ENCODE data around the gene SLC17A7. TPM values are rescaled to one million over a fixed set of nuclear protein-coding genes. Genes with fewer than 3 reads are reported as not detected.

Gene SLC17A7
- total and polyA plus RNA-seq, 2 of the 13 experiments (the other 11 are each of a cell fraction or from before 2014, with no cell fraction given): 0.32 TPM; not detected in 1

- TF ChIP-seq SNAPC4 (CRISPR knock-in tag; IDR thresholded peaks at IDR 0.05) (peak; percentile 91), RORA (CRISPR knock-in tag; IDR thresholded peaks at IDR 0.05) (no peak), ZSCAN29 (CRISPR knock-in tag; conservative IDR thresholded peaks at IDR 0.05) (no peak; the same call in 1 of the 2 replicates), RBAK (CRISPR knock-in tag; IDR thresholded peaks at IDR 0.05) (no peak), ZNF564 (CRISPR knock-in tag; IDR thresholded peaks at IDR 0.05) (no peak), ZNF776 (CRISPR knock-in tag; IDR thresholded peaks at IDR 0.05) (0 out of 2 replicates have a peak, but pooled peaks have one; percentile 66), FOXM1 (CRISPR knock-in tag; IDR thresholded peaks at IDR 0.05) (peak; percentile 54; the same call in 1 of the 2 replicates), ZNF446 (CRISPR knock-in tag; IDR thresholded peaks at IDR 0.05) (peak; percentile 78), ZFAT (CRISPR knock-in tag; conservative IDR thresholded peaks at IDR 0.05) (0 out of 2 replicates have a peak, but pooled peaks have one; percentile 37), NR2C2 (CRISPR knock-in tag; IDR thresholded peaks at IDR 0.05; ENCODE audit: borderline replicate concordance) (peak; percentile 78), DNMT3B (CRISPR knock-in tag; conservative IDR thresholded peaks at IDR 0.05) (0 out of 2 replicates have a peak, but pooled peaks have one; percentile 51), FOXJ3 (CRISPR knock-in tag; IDR thresholded peaks at IDR 0.05; ENCODE audit: borderline replicate concordance) (peak; percentile 45; the same call in 1 of the 2 replicates), ZNF646 (CRISPR knock-in tag; IDR thresholded peaks at IDR 0.05) (no peak), ZNF737 (CRISPR knock-in tag; IDR thresholded peaks at IDR 0.05; ENCODE audit: borderline replicate concordance) (peak; percentile 76; the same call in 1 of the 2 replicates)
Measured at GRCh38 chr19:49487277-49488045, 46.1 kb upstream of the SLC17A7 start, which contains the start of gene RPL13A (continued).
